Keratinocyte (primary cell): Measurements from ENCODE around the gene LRIG2. TPM values are rescaled to one million over a fixed set of nuclear protein-coding genes. Genes with fewer than 3 reads are reported as not detected.

Experiments
- DNase-seq: peaks from one replicate; pipeline ENCODE4 v3.0.0-alpha.2; 2011; ENCODE audit warnings: low read depth, missing footprints, low spot score
- FAIRE-seq: peaks from 2 replicates; lab custom pipeline; 2011; peaks lifted over from hg19 to GRCh38; lab: Jason Lieb, UNC
- H2AFZ ChIP-seq: 2 replicates; pipeline ENCODE4 v1.6.0; 2012; ENCODE audit warnings: low read length, control low read depth, inconsistent platforms; ENCODE audit not compliant: control insufficient read depth
- H3K27ac ChIP-seq: 2 replicates; pipeline ENCODE4 v1.5.1; 2011; ENCODE audit warnings: low read length; ENCODE audit not compliant: control insufficient read depth, insufficient read depth
- H3K27me3 ChIP-seq: 3 replicates; pipeline ENCODE4 v1.6.0; 2011; ENCODE audit warnings: low read length; ENCODE audit not compliant: control insufficient read depth, insufficient read depth; ENCODE audit errors: extremely low read depth
- H3K36me3 ChIP-seq, 2 experiments: 2 replicates in 1 of 2; 3 replicates in 1 of 2; pipeline ENCODE4 v1.5.1; 2011; ENCODE audit warnings: low read length in 2 of 2, mild to moderate bottlenecking in 1 of 2; ENCODE audit not compliant: control insufficient read depth in 2 of 2, insufficient read depth in 2 of 2; ENCODE audit errors: extremely low read depth in 1 of 2
- H3K4me1 ChIP-seq: 3 replicates; pipeline ENCODE4 v1.5.1; 2011; ENCODE audit warnings: low read length; ENCODE audit not compliant: control insufficient read depth, insufficient read depth; ENCODE audit errors: extremely low read depth
- H3K4me2 ChIP-seq: 3 replicates; pipeline ENCODE4 v1.6.0; 2011; ENCODE audit warnings: low read depth, low read length; ENCODE audit not compliant: control insufficient read depth, insufficient read depth; ENCODE audit errors: extremely low read depth
- H3K4me3 ChIP-seq, 3 experiments: fragments of 200-600 bp in 1 of 3; sonication (generic) in 1 of 3; 2 replicates in 2 of 3; 3 replicates in 1 of 3; pipeline ENCODE4 v1.5.1; 2011 to 2016; ENCODE audit warnings: low read length in 3 of 3, mild to moderate bottlenecking in 3 of 3, control low read depth in 2 of 3, inconsistent platforms in 1 of 3, low read depth in 1 of 3, mixed read lengths in 1 of 3, mixed run types in 1 of 3, moderate library complexity in 1 of 3; ENCODE audit not compliant: control insufficient read depth in 2 of 3, insufficient read depth in 2 of 3; ENCODE audit errors: extremely low read depth in 1 of 3
- H3K79me2 ChIP-seq: 2 replicates; pipeline ENCODE4 v1.6.0; 2012; ENCODE audit warnings: low read length; ENCODE audit not compliant: control insufficient read depth, insufficient read depth
- H3K9ac ChIP-seq: 3 replicates; pipeline ENCODE4 v1.6.0; 2011; ENCODE audit warnings: low read length; ENCODE audit not compliant: control insufficient read depth, insufficient read depth; ENCODE audit errors: extremely low read depth
- H3K9me1 ChIP-seq: 3 replicates; pipeline ENCODE4 v1.6.0; 2011; ENCODE audit warnings: low read length; ENCODE audit not compliant: control insufficient read depth, insufficient read depth; ENCODE audit errors: extremely low read depth
- H3K9me3 ChIP-seq: 2 replicates; pipeline ENCODE4 v1.5.1; 2012; ENCODE audit warnings: low read depth, low read length; ENCODE audit not compliant: control insufficient read depth
- H4K20me1 ChIP-seq: 3 replicates; pipeline ENCODE4 v1.6.0; 2011; ENCODE audit warnings: low read length; ENCODE audit not compliant: control insufficient read depth, insufficient read depth; ENCODE audit errors: extremely low read depth
- CTCF ChIP-seq, 3 experiments: IDR thresholded peaks in 1 of 3; conservative IDR thresholded peaks in 1 of 3; optimal IDR thresholded peaks in 1 of 3; 2 replicates in 2 of 3; 3 replicates in 1 of 3; pipeline versions ENCODE3 to v1.5.1; 2011; ENCODE audit warnings: low read length in 3 of 3, mild to moderate bottlenecking in 3 of 3, moderate library complexity in 2 of 3, control low read depth in 1 of 3, inconsistent platforms in 1 of 3; ENCODE audit not compliant: insufficient read depth in 2 of 3; ENCODE audit errors: extremely low read depth in 1 of 3
- EZH2 ChIP-seq: IDR thresholded peaks from one replicate; pipeline ENCODE4 v1.6.1; 2012; ENCODE audit warnings: inconsistent platforms, mild to moderate bottlenecking, low read length, moderate library complexity
- dilution Hi-C: fragments of 300-500 bp; cut with MboI; formaldehyde crosslinking; loops from one replicate; pipeline ENCODE4 v1.7.0; 2020; ENCODE audit warnings: low sequenced_read_pairs; ENCODE audit not compliant: extremely low pct_ligation_motif_present
- polyA plus RNA-seq, 5 experiments: library from polyadenylated mRNA; depleted of rRNA in 3 of 5; stranded (reverse) in 3 of 5; stranded (forward) in 1 of 5; unstranded in 1 of 5; fragments of >200 nt; gene quantifications; 1 replicate in 1 of 5; 2 replicates in 3 of 5; 3 replicates in 1 of 5; pipeline versions ENCODE4 v1.2.1 to v1.2.3, GENCODE V29; 2011 to 2012; ENCODE audit warnings: missing spikeins in 2 of 5, low read depth in 1 of 5, low replicate concordance in 1 of 5

Gene LRIG2
- polyA plus RNA-seq, 1 donor (not counting 4 experiments of a cell fraction or from before 2014, with no cell fraction given), result 12.5 TPM

GRCh38 chr1:113029822-113030221, 43.2 kb upstream of the LRIG2 start:
- TF ChIP-seq EZH2, result no peak
- TF ChIP-seq CTCF (optimal IDR thresholded peaks at IDR 0.05 in 1 of 3, IDR thresholded peaks at IDR 0.05 in 1 of 3, conservative IDR thresholded peaks at IDR 0.05 in 1 of 3; ENCODE audit: extremely low read depth in 1 of 3, insufficient read depth in 2 of 3, low read length in 3 of 3), result no peak
- H3K79me2 ChIP-seq, result no peaks in the 10 kb centered on the region
- no peak overlapping the region for H3K9ac ChIP-seq

DNA sequence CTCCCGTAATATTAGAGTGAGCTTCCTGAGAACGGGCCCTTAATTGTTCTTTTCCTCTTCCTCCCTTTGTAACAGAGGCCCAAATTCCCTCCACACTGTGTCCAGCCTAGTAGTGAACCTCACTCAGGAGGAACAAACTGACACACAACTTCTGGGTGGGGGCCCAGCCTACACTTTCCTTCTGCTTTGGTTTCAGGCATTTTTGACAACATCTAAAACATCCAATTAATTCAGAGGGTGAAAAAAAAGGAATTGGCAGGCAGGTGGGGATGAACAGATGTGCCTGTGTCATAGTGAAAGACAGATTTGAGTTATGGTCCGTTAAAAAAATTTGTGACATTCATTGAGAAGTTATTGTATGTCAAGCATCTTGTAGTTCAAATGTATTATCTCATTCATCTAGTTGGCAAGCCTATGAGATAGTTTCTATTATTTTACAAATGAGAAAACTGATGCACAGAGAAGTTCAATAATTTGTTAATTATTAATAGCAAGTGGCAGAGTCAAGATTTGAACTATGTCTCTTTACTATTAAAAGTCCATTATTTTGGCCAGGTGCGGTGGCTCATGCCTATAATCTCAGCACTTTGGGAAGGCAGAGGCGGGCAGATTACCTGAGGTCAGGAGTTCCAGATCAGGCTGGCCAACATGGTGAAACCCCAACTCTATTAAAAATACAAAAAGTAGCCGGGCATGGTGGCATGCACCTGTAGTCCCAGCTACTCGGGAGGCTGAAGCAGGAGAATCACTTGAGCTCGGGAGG, 41.6 kb upstream of the LRIG2 start:
- H3K36me3 ChIP-seq, result no peaks in the 10 kb centered on the region
- no peaks in the 10 kb centered on the region for H3K79me2 ChIP-seq
- no peak overlapping the region for H3K4me2 ChIP-seq
- H3K27ac ChIP-seq, result no peak overlapping the region
- no peaks in the 10 kb centered on the region for H3K9me1 ChIP-seq
- no peak for TF ChIP-seq EZH2
- no peak for TF ChIP-seq CTCF (optimal IDR thresholded peaks at IDR 0.05 in 1 of 3, IDR thresholded peaks at IDR 0.05 in 1 of 3, conservative IDR thresholded peaks at IDR 0.05 in 1 of 3; ENCODE audit: extremely low read depth in 1 of 3, insufficient read depth in 2 of 3, low read length in 3 of 3)
- no peaks in the 10 kb centered on the region for H4K20me1 ChIP-seq
- dilution Hi-C loops, result no loop called here
- no peak overlapping the region for H3K9ac ChIP-seq
- H3K4me3 ChIP-seq, result no peak overlapping the region
- no peak overlapping the region for H2AFZ ChIP-seq
- peaks cover 18% of the 10 kb centered on the region for H3K4me1 ChIP-seq
- H3K27me3 ChIP-seq, result no peaks in the 10 kb centered on the region
- DNase-seq, result no peak
- no peak for FAIRE-seq
- H3K9me3 ChIP-seq, result no peaks in the 10 kb centered on the region

More at GRCh38 chr1:113029822-113030221, 43.2 kb upstream of the LRIG2 start:
- Histone ChIP-seq H3K27me3 (no peaks in the 10 kb centered on the region), H2AFZ (no peak overlapping the region), H3K27ac (no peak overlapping the region), H3K4me2 (no peak overlapping the region), H4K20me1 (no peaks in the 10 kb centered on the region), H3K9me3 (no peaks in the 10 kb centered on the region), H3K9me1 (no peaks in the 10 kb centered on the region), H3K4me1 (peaks cover 3% of the 10 kb centered on the region), H3K4me3 (no peak overlapping the region), H3K36me3 (no peaks in the 10 kb centered on the region)
- dilution Hi-C loops, result no loop called here
- FAIRE-seq, result no peak
- DNase-seq, result no peak
